GM12873 (cell line): Measurements from ENCODE around the gene TBXAS1.

ENCODE experiments used
- TF ChIP-seq, protein P1 (sequence below): IDR thresholded peaks from 2 replicates; pipeline ENCODE4 v1.5.1; 2012; ENCODE audit warnings: low read depth, mild to moderate bottlenecking, moderate library complexity, low read length, control low read depth; ENCODE audit not compliant: insufficient read depth; ENCODE audit errors: missing control alignments

The TBXAS1 gene

DNA sequence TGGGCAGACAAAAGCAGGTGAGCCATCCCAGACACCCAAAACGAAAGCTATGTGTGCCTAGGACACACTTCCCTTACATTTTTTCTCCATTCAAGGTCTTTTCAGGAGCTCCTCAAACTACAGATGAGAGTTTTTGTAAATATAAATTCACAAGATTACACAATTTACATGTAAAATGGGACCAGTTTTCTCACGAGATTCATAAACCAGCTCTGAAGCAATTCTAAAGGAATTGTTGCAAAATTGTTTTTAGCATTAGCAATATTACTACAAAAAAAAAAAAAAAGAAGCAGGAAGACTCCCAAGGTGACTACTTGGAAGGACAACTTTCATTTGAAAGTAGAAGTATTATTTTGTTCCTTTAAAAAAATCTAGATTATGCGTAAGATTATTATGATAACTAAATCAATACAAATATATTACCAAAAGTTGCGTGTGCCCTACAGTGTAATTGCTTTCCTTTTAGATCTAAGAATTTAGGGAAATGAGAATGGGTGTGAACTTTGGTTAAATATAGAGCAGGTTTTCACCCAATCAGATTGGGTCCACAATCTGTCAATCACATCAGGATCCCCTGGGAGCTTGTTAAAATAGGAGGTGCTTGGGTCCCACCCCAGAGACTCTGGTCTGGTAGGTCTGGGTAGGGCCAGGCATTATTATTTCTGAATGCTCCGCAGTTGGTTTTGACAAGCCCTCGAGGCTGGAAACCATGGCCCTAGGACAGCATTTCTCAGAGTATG is 72.2 kb downstream of the TBXAS1 start:
- TF ChIP-seq, protein P1, sequence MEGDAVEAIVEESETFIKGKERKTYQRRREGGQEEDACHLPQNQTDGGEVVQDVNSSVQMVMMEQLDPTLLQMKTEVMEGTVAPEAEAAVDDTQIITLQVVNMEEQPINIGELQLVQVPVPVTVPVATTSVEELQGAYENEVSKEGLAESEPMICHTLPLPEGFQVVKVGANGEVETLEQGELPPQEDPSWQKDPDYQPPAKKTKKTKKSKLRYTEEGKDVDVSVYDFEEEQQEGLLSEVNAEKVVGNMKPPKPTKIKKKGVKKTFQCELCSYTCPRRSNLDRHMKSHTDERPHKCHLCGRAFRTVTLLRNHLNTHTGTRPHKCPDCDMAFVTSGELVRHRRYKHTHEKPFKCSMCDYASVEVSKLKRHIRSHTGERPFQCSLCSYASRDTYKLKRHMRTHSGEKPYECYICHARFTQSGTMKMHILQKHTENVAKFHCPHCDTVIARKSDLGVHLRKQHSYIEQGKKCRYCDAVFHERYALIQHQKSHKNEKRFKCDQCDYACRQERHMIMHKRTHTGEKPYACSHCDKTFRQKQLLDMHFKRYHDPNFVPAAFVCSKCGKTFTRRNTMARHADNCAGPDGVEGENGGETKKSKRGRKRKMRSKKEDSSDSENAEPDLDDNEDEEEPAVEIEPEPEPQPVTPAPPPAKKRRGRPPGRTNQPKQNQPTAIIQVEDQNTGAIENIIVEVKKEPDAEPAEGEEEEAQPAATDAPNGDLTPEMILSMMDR, result no peak

DNA sequence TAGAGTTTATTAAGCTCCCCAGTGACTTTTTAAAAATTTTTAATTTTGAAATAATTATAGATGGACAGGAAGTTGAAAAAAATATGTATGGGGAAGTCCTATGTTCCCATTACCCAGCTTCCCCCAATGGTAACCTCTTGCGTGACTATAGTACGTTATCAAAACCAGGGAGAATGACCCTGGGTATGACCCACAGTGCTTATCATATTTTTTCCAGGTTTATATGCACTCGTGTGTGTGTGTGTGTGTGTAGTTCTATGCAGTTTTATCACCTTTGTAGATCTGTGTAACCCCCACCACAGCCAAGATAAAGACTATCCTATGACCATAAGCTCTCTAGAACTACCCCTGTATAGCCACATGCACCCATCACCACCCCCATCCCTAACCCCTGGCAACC is 72.8 kb downstream of the TBXAS1 start:
- TF ChIP-seq, protein P1, result no peak

DNA sequence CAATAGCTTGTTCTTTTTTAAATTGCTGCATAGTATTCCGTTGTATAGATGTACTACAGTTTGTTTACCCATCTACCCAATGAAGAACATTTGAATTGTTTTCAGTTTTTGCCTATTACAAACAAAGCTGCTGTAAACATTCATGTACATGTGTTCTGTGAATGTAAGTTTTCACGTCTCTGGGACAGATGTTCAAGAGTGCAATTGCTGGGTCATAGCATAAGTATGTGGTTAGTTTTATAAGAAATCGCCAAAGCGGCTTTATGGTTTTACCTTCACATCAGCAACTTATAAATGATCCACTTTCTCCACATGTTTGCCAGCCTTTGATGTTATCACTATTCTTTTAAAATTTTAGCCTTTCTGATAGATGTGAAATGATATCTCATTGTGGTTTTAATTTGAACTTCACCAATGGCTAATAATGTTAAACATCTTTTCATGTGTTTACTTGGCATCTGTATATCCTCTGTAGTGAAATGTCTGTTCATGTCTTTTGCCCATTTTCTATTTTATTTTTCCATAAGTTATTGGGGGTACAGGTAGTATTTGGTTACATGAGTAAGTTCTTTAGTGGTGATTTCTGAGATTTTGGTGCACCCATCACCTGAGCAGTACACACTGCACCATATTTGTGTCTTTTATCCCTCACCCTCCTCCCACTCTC is 73.5 kb downstream of the TBXAS1 start:
- TF ChIP-seq, protein P1, result no peak

DNA sequence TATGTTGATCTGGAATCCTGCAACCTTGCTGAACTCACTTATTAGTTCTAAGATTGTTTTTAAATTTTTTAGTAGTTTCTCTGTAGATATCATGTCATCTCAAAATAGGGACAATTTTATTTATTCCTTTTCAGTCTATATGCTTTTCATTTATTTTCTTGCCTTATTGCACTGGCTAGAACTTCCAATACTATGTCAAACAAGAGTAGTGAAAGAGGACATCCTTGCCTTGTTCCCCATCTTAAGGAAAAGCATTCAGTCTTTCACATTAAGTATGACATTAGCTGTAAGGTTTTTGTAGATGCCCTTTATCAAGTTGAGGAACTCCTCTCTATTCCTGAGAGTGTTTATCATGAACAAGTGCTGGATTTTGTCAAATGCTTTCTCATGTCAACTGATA is 77.8 kb downstream of the TBXAS1 start:
- TF ChIP-seq, protein P1, result no peak

DNA sequence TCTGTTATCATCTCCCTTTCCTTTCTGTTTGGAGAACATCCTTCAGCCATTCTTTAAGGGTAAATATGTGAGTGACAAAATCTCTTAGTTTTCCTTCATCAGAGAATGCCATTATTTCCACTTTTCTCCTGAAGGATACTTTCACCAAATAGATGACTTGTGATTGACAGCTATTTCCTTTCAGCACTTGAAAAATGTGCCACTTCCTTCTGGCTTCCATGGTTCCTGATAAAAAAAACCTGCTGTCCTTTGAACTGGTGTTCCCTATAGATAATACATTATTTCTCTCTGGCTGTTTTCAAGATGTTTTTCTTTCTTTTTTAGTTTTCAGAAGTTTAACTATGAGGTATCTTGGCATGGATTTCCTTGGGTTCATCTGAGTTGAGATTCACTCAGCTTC is 79.7 kb downstream of the TBXAS1 start:
- TF ChIP-seq, protein P1, result no peak

DNA sequence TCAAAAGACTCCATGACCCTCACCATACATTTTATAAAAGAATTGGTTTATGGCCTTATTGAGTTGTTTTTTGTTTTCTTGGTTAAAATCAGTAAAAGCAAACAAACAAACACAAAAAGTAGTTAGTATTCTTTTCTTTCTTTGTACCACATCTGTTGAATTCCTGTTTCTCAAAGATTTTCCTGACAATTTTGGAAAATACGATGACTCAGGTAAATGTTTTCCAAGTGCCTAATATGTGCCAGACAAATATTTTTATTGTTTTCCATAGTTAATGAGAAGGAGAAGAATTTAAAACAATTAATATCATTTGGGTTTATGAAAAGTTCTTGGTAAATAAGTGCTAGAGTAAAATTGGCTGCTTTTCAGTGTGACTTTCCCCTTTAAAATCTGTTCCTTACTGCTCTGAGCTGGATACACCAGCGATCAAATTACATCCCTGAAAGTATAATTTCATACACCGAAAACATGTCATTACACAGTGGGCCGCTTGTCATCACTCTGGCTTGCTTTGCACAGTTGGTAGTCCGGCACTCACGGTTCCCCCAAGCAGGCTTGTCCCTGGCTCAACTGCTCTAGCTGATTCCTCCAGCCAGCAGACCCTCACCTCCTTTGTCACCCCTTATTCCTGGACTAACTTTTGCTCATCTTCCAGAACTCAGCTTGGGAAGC is 80.5 kb downstream of the TBXAS1 start:
- TF ChIP-seq, protein P1, result no peak
